Neural cell (in vitro differentiated cells): Measurements from ENCODE around the gene CYB5R3. TPM values are rescaled to one million over a fixed set of nuclear protein-coding genes. Genes with fewer than 3 reads are reported as not detected.

Source experiments
- H2AFZ ChIP-seq: fragments of 200-600, 300-800 bp; sonication (generic), shearing (Covaris generic); 2 replicates; pipeline ENCODE4 v1.6.0; 2014; ENCODE audit warnings: low read depth, mild to moderate bottlenecking, antibody characterized with exemption, low read length, moderate library complexity
- H3F3A ChIP-seq: fragments of 200-600 bp; shearing (Covaris generic); 2 replicates; pipeline ENCODE4 v1.6.1; 2016; ENCODE audit warnings: mild to moderate bottlenecking, moderate library complexity, mixed read lengths, antibody characterized with exemption, low read length; ENCODE audit not compliant: insufficient read depth, poor library complexity, severe bottlenecking
- H3K27ac ChIP-seq: fragments of 200-600, 300-800 bp; sonication (generic), shearing (Covaris generic); 2 replicates; pipeline ENCODE4 v1.5.1; 2014; ENCODE audit warnings: mild to moderate bottlenecking, low read length, moderate library complexity
- H3K27me3 ChIP-seq: fragments of 300-800, 200-600 bp; sonication (generic), shearing (Covaris generic); 2 replicates; pipeline ENCODE4 v1.6.0; 2014; ENCODE audit warnings: mild to moderate bottlenecking, low read depth, low read length, moderate library complexity; ENCODE audit not compliant: insufficient read depth
- H3K36me3 ChIP-seq: fragments of 300-800, 200-600 bp; sonication (generic), shearing (Covaris generic); 2 replicates; pipeline ENCODE4 v1.5.1; 2014; ENCODE audit warnings: mild to moderate bottlenecking, antibody characterized with exemption, low read length, moderate library complexity; ENCODE audit not compliant: insufficient read depth
- H3K4me2 ChIP-seq: fragments of 300-800, 200-600 bp; sonication (generic), shearing (Covaris generic); 2 replicates; pipeline ENCODE4 v1.6.0; 2014; ENCODE audit warnings: mild to moderate bottlenecking, low read length
- H3K4me3 ChIP-seq: fragments of 300-800, 200-600 bp; sonication (generic), shearing (Covaris generic); 2 replicates; pipeline ENCODE4 v1.5.1; 2014; ENCODE audit warnings: mild to moderate bottlenecking, low read length, moderate library complexity
- H3K79me2 ChIP-seq: fragments of 200-600 bp; shearing (Covaris generic); replicated peaks from 2 replicates; pipeline ENCODE4 v1.6.0; 2014; ENCODE audit warnings: mild to moderate bottlenecking, low read length, moderate library complexity; ENCODE audit not compliant: insufficient read depth
- H3K9ac ChIP-seq: fragments of 300-800, 200-600 bp; sonication (generic), shearing (Covaris generic); 2 replicates; pipeline ENCODE4 v1.6.1; 2016; ENCODE audit warnings: mild to moderate bottlenecking, low read length, mixed read lengths
- H3K9me2 ChIP-seq: fragments of 200-600 bp; shearing (Covaris generic); 2 replicates; pipeline ENCODE4 v1.6.1; 2016; ENCODE audit warnings: mild to moderate bottlenecking, low read length, mixed read lengths; ENCODE audit not compliant: insufficient read depth
- H3K9me3 ChIP-seq: fragments of 200-600, 300-800 bp; sonication (generic), shearing (Covaris generic); 2 replicates; pipeline ENCODE4 v1.6.1; 2016; ENCODE audit warnings: mild to moderate bottlenecking, mixed run types, low read length, moderate library complexity, mixed read lengths
- H4K20me1 ChIP-seq: fragments of 200-600 bp; shearing (Covaris generic); 2 replicates; pipeline ENCODE4 v1.6.1; 2016; ENCODE audit warnings: mild to moderate bottlenecking, mixed run types; ENCODE audit not compliant: insufficient read depth
- EP300 ChIP-seq: fragments of 450-650 bp; conservative IDR thresholded peaks from 2 replicates; pipeline ENCODE4 v1.6.1; 2014; ENCODE audit warnings: antibody characterized with exemption, mild to moderate bottlenecking, moderate library complexity; ENCODE audit not compliant: poor library complexity, severe bottlenecking
- EZH2 ChIP-seq: fragments of 200-600, 300-800 bp; shearing (Covaris generic), sonication (generic); IDR thresholded peaks from 2 replicates; pipeline ENCODE4 v1.6.1; 2014; ENCODE audit warnings: antibody characterized with exemption, low read length, borderline replicate concordance, mild to moderate bottlenecking; ENCODE audit not compliant: insufficient read depth, poor library complexity, severe bottlenecking
- MXI1 ChIP-seq: fragments of 450-650 bp; conservative IDR thresholded peaks from 2 replicates; pipeline ENCODE4 v1.6.1; 2014; ENCODE audit warnings: antibody characterized with exemption, mild to moderate bottlenecking; ENCODE audit not compliant: poor library complexity, severe bottlenecking
- POLR2AphosphoS5 ChIP-seq: IDR thresholded peaks from 2 replicates; pipeline ENCODE4 v1.6.1; 2012
- RAD21 ChIP-seq: fragments of 450-650 bp; conservative IDR thresholded peaks from 2 replicates; pipeline ENCODE4 v1.6.1; 2014; ENCODE audit warnings: antibody characterized with exemption, mild to moderate bottlenecking, moderate library complexity
- SMC3 ChIP-seq: fragments of 450-650 bp; conservative IDR thresholded peaks from 2 replicates; pipeline ENCODE4 v1.6.1; 2014; ENCODE audit warnings: antibody characterized with exemption, mild to moderate bottlenecking, moderate library complexity; ENCODE audit not compliant: poor library complexity
- TAF1 ChIP-seq: IDR thresholded peaks from 2 replicates; pipeline ENCODE4 v1.6.1; 2012; ENCODE audit warnings: low read depth
- polyA plus RNA-seq: library from polyadenylated mRNA; depleted of rRNA; stranded (reverse); fragments of >200 nt; gene quantifications from 2 replicates; pipeline ENCODE4 v1.2.3, GENCODE V29; 2014
- TF ChIP-seq, protein P1 (sequence below): fragments of 450-650 bp; IDR thresholded peaks from 2 replicates; pipeline ENCODE4 v1.5.1; 2014; ENCODE audit warnings: antibody characterized with exemption, mild to moderate bottlenecking, moderate library complexity; ENCODE audit not compliant: poor library complexity, severe bottlenecking
- TF ChIP-seq, protein P2 (sequence below): IDR thresholded peaks from 2 replicates; pipeline ENCODE4 v1.6.1; 2012; ENCODE audit warnings: borderline replicate concordance

CYB5R3 gene
- polyA plus RNA-seq, 1 donor from 2014 or later, result 20.2 TPM

DNA sequence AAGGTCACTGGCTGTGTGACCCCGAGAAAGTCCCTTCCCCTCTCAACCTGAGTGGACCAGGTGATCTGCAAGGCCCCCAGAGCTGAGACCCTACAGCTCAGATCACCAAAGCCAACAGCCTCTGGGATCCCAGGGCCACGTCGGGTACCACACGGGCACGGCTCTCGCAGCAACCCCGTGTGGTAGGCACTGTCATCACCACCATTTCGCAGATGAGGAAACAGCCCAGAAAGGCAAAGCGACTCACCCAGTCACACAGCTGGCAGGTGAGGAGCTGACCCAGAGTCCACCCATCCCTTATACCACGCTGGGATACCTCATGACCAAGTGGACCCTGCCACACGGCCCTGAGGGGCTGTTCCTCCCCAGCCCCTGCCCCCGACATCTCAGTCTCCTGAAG is 11.6 kb downstream of the CYB5R3 start:
- Histone ChIP-seq H2AFZ (no peak overlapping the region), H3K9me2 (no peaks in the 10 kb centered on the region), H3K4me3 (no peak overlapping the region), H3K79me2 (peaks cover 2% of the 10 kb centered on the region), H3K9ac (no peak overlapping the region), H3K27ac (no peak overlapping the region), H3K9me3 (no peaks in the 10 kb centered on the region), H3K36me3 (no peaks in the 10 kb centered on the region), H3K4me2 (no peak overlapping the region), H3K27me3 (no peaks in the 10 kb centered on the region), H4K20me1 (no peaks in the 10 kb centered on the region), H3F3A (no peaks in the 10 kb centered on the region)
- no peak for TF ChIP-seq EZH2
- TF ChIP-seq, protein P1, sequence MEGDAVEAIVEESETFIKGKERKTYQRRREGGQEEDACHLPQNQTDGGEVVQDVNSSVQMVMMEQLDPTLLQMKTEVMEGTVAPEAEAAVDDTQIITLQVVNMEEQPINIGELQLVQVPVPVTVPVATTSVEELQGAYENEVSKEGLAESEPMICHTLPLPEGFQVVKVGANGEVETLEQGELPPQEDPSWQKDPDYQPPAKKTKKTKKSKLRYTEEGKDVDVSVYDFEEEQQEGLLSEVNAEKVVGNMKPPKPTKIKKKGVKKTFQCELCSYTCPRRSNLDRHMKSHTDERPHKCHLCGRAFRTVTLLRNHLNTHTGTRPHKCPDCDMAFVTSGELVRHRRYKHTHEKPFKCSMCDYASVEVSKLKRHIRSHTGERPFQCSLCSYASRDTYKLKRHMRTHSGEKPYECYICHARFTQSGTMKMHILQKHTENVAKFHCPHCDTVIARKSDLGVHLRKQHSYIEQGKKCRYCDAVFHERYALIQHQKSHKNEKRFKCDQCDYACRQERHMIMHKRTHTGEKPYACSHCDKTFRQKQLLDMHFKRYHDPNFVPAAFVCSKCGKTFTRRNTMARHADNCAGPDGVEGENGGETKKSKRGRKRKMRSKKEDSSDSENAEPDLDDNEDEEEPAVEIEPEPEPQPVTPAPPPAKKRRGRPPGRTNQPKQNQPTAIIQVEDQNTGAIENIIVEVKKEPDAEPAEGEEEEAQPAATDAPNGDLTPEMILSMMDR, result no peak
- TF ChIP-seq MXI1, result no peak
- TF ChIP-seq, protein P2, sequence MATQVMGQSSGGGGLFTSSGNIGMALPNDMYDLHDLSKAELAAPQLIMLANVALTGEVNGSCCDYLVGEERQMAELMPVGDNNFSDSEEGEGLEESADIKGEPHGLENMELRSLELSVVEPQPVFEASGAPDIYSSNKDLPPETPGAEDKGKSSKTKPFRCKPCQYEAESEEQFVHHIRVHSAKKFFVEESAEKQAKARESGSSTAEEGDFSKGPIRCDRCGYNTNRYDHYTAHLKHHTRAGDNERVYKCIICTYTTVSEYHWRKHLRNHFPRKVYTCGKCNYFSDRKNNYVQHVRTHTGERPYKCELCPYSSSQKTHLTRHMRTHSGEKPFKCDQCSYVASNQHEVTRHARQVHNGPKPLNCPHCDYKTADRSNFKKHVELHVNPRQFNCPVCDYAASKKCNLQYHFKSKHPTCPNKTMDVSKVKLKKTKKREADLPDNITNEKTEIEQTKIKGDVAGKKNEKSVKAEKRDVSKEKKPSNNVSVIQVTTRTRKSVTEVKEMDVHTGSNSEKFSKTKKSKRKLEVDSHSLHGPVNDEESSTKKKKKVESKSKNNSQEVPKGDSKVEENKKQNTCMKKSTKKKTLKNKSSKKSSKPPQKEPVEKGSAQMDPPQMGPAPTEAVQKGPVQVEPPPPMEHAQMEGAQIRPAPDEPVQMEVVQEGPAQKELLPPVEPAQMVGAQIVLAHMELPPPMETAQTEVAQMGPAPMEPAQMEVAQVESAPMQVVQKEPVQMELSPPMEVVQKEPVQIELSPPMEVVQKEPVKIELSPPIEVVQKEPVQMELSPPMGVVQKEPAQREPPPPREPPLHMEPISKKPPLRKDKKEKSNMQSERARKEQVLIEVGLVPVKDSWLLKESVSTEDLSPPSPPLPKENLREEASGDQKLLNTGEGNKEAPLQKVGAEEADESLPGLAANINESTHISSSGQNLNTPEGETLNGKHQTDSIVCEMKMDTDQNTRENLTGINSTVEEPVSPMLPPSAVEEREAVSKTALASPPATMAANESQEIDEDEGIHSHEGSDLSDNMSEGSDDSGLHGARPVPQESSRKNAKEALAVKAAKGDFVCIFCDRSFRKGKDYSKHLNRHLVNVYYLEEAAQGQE, result no peak
- no peak for TF ChIP-seq SMC3
- no peak for TF ChIP-seq RAD21
- no peak for TF ChIP-seq TAF1
- no peak for TF ChIP-seq POLR2AphosphoS5
- no peak for TF ChIP-seq EP300

DNA sequence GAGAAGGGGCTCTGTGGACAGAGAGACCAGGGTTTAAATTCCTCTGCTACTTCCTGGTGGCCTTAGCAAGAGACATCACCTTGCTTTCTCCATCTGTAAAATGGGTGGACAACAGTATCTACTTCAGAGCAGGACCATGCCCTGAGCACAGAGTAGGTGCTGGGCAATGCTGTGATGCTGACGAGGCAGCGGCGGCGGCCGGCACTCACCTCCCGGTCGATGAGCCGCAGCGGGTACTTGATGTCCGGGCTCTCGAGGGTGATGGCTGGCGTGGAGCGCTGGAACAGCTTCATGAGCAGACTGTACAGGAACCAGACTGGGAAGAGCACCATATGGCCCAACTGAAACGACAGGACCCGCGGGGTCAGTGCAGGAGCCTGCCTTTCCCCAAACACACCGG is 12.7 kb downstream of the CYB5R3 start:
- Histone ChIP-seq H3K4me2 (no peak overlapping the region), H3F3A (no peaks in the 10 kb centered on the region), H4K20me1 (no peaks in the 10 kb centered on the region), H3K9me3 (no peaks in the 10 kb centered on the region), H2AFZ (no peak overlapping the region), H3K9ac (no peak overlapping the region), H3K79me2 (no peaks in the 10 kb centered on the region), H3K4me3 (no peak overlapping the region), H3K27ac (no peak overlapping the region), H3K27me3 (no peaks in the 10 kb centered on the region), H3K36me3 (no peaks in the 10 kb centered on the region), H3K9me2 (no peaks in the 10 kb centered on the region)
- TF ChIP-seq, protein P1, result no peak
- TF ChIP-seq EZH2 (no peak), POLR2AphosphoS5 (no peak), SMC3 (no peak), EP300 (no peak), MXI1 (no peak), TAF1 (no peak), RAD21 (no peak)
- TF ChIP-seq, protein P2, result no peak
